GM10248 (cell line): ENCODE results near the gene FAM181B.

Source experiments
- CTCF ChIA-PET: fragments of 300-600 bp; sonication (Branson Sonifier 250); formaldehyde crosslinking; extraction: SDS; loops from one replicate; lab custom pipeline; 2021; ENCODE audit warnings: antibody characterized with exemption; lab: Yijun Ruan, JAX
- POLR2A ChIA-PET: fragments of 350-650 bp; sonication (Branson Sonifier 250); formaldehyde crosslinking; extraction: SDS; loops from one replicate; lab custom pipeline; 2020; ENCODE audit warnings: antibody characterized with exemption; lab: Yijun Ruan, JAX
- DNase-seq: peaks from one replicate; pipeline ENCODE4 v3.0.0; 2012; ENCODE audit errors: extremely low spot score
- CTCF ChIP-seq: IDR thresholded peaks from 2 replicates; pipeline ENCODE4 v1.5.1; 2012; ENCODE audit warnings: mild to moderate bottlenecking, low read depth; ENCODE audit errors: extremely low read depth, missing control alignments, control extremely low read depth

The FAM181B gene

GRCh38 chr11:82738091-82738490 lies 4.4 kb upstream of the FAM181B start:
- ChIA-PET CTCF (interaction anchor here (1.0 to 1.5 kb wide), 8 partner anchors 13 to 1082 kb away, joined by 3 to 5 read pairs (median 3); no protein-coding TSS in a partner anchor), POLR2A (no interaction called here)
- TF ChIP-seq CTCF: no peak
- DNase-seq: no peak

- no peak for DNase-seq
- ChIA-PET CTCF (interaction anchor here (4.7 kb wide), 1 partner anchor 16 kb away, joined by 19 read pairs; no protein-coding TSS in a partner anchor), POLR2A (no interaction called here)
- TF ChIP-seq CTCF: no peak
These were observed 436 bp upstream of the FAM181B start for GRCh38 chr11:82734120-82734479.

- ChIA-PET CTCF (interaction anchor here (0.8 to 4.7 kb wide), 3 partner anchors 10 to 30 kb away, joined by 3 to 19 read pairs (median 4); no protein-coding TSS in a partner anchor), POLR2A (no interaction called here)
- TF ChIP-seq CTCF: no peak
- no peak for DNase-seq
These were observed 775 bp downstream of the FAM181B start for GRCh38 chr11:82732734-82733443.

- ChIA-PET POLR2A (no interaction called here), CTCF (interaction anchor here (0.9 to 4.7 kb wide), 3 partner anchors 14 to 127 kb away, joined by 3 to 19 read pairs (median 3); no protein-coding TSS in a partner anchor)
- DNase-seq: no peak
- no peak for TF ChIP-seq CTCF
These were observed 1.3 kb downstream of the FAM181B start for GRCh38 chr11:82732348-82732733.

GRCh38 chr11:82731691-82732277 lies 1.9 kb downstream of the FAM181B start:
- DNase-seq: no peak
- POLR2A ChIA-PET: no interaction called here
- CTCF ChIA-PET: interaction anchor here (0.9 to 4.7 kb wide), 3 partner anchors 13 to 128 kb away, joined by 3 to 19 read pairs (median 3); no protein-coding TSS in a partner anchor
- no peak for TF ChIP-seq CTCF

GRCh38 chr11:82730754-82731153 lies 2.9 kb downstream of the FAM181B start:
- POLR2A ChIA-PET: no interaction called here
- CTCF ChIA-PET: interaction anchor here (0.7 to 4.7 kb wide), 2 partner anchors 12 to 20 kb away, joined by 3 to 19 read pairs; no protein-coding TSS in a partner anchor
- DNase-seq: no peak
- TF ChIP-seq CTCF: no peak
